GM12874 (cell line): Measurements from ENCODE around the gene NYAP2.

ENCODE experiments used
- TF ChIP-seq, protein P1 (sequence below): IDR thresholded peaks from 2 replicates; pipeline ENCODE4 v1.5.1; 2011; ENCODE audit warnings: low read depth, mild to moderate bottlenecking, control low read depth, low read length, moderate library complexity; ENCODE audit not compliant: insufficient read depth

Gene NYAP2

DNA sequence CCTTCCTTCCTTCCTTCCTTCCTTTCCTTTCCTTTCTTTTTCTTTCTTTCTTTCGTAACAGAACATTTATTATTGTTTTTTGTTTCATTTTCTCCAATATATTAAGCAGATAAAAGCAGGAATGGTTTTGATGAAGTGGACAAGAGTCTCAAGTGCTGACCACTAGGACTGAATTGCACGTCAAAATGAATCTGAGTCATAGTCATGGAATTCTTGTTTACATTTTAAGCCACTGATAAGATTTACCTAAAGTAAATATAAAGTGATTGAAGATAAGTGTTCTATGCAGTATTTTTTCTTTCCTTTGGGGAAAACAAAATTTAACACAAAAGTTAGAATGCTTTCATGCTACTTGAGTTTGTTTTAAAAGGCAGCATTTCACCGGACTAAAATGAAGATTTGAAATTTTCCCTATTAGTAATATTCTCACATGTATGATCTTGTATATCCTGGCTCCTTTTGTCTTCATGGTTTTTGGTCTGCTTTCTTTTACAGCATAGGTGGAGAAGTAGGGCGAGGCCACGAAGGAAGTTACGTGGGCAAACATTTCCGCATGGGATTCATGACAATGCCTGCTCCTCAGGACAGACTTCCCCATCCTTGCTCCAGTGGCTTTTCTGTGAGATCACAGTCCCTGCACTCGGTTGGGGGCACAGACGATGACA, 113.5 kb downstream of the NYAP2 start:
- TF ChIP-seq, protein P1, sequence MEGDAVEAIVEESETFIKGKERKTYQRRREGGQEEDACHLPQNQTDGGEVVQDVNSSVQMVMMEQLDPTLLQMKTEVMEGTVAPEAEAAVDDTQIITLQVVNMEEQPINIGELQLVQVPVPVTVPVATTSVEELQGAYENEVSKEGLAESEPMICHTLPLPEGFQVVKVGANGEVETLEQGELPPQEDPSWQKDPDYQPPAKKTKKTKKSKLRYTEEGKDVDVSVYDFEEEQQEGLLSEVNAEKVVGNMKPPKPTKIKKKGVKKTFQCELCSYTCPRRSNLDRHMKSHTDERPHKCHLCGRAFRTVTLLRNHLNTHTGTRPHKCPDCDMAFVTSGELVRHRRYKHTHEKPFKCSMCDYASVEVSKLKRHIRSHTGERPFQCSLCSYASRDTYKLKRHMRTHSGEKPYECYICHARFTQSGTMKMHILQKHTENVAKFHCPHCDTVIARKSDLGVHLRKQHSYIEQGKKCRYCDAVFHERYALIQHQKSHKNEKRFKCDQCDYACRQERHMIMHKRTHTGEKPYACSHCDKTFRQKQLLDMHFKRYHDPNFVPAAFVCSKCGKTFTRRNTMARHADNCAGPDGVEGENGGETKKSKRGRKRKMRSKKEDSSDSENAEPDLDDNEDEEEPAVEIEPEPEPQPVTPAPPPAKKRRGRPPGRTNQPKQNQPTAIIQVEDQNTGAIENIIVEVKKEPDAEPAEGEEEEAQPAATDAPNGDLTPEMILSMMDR = no peak

DNA sequence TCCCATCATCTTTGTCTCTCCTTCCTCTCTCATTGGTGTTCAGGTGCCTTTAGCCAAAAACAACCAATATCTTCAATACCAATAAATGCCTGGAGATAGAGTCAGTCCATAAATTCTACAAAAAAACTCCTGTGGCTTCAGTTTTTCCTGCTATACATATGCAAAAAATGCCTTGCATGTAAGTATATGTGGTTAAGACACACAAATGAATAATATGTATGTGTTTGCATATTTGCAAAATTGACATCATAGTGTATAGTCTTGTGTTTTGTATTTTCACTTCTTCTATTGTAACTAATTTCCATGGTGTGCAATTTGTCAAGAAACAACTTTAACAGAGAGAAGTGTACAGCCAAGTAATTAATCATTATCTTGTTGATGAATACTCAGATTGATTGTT, 115.5 kb downstream of the NYAP2 start:
- TF ChIP-seq, protein P1 = no peak

DNA sequence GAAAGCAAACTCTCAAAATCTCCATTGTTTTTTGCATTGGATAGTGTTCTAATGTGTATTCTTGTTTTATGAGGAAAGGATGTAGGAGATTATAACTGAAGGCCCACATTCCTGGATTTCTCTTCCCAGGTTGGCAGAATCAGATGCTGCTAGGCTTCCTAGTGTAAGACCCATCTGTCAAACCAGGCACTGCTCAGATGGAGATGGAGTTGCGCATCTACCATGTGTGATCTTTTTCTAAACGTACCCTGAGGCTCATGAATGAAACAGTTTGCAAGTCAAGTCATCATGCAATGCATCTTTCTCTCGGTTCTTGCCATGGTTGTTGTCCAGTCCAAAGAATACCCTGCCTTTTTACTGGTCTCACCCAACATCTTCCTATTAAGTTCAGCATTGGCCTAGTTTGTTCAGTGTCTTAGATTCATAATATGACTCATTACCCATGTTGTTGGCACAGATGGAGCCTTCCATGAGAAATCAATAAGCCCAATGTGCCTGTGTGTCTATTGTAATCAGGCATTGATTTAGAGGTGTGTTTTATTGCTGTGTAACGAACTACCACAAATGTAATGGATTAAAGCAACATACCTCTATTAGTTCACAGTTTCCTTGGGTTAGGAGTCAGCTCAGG, 127.4 kb downstream of the NYAP2 start:
- TF ChIP-seq, protein P1 = no peak

DNA sequence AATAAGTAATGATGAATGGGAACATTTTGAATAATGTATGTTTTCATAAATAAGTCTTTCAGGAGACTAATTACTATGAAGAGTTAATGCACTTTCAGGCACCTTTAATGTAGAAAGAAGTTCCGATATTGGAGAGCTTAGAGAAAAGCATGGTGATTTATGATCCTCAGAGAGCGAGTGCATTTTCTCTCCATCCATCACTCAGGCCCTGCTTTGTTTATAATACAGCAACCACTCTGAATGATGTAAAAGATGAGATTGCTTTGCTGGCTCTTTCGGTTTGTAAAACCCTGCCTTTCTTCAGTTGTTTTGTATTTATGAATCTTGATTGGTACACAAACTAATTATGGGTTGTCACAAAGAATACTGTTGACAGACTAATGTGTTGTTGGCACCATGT, 132.0 kb downstream of the NYAP2 start:
- TF ChIP-seq, protein P1 = no peak

DNA sequence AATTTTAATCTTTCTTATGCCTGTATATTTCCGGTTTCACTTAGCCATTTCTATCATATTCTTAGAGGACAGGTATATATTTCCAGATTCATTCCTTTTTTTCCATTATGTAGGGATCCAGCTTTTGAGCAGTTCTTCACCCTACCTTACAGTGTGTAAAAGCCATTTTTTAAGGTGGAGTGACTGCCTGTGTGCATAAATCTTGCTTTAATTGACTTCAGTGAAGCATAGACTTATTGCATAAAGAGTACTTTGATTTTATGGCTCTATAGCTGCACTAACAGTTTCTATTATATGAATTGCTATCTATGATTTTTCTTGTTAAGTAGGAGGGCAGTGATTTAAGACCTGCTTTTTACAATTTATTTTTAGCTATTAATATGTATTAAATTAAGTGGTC, 132.6 kb downstream of the NYAP2 start:
- TF ChIP-seq, protein P1 = no peak

DNA sequence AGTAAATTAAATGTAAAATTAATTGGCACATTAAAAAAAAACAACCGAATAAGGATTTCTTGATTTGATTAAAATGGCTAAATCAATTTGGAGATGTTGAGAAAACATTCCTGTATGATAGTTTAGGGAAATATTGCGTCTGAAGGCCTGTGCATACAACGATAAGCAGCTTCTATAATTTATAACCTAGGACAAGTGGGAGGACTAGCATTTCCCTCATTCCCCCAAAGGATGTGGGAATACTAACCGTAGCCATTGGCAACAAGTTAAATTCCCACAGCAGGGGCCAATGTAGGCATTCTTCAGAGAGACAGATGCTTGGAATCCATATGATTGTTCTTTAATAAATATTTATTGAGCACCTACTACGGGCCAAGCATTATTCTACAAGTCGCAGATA, 134.5 kb downstream of the NYAP2 start:
- TF ChIP-seq, protein P1 = no peak

DNA sequence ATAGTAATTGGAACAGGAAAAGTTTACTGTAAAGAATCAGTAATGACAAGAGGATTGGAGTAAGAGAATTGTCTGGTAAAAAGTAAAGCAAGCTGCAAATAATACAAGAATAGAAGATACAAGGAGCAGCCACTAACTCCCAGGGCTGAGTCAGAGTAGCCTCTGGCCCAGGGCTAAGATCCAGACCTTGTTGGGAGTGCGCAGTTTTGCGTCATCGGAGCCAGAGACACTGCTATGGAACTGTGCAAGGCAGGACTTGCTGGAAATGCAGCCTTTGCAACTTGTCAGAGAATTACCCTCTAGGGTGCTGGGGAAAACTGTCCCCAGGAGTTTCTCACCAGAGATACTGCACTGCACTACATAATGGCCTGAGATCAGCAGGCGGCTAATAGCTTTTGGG, 135.2 kb downstream of the NYAP2 start:
- TF ChIP-seq, protein P1 = no peak
